DMS79 treated with DMSO at 0.1 percent for 48 hours (cell line): Measurements from ENCODE around the gene MYH14.
"Not testable (repeated sequence)": the region's sequence is repeated elsewhere in the genome, so short reads cannot be mapped to it uniquely, and the experiment has no call there.

ENCODE experiments used
- DNase-seq: peaks from one replicate; lab custom pipeline; 2025; lab: John Stamatoyannopoulos, UW

The MYH14 gene

DNA sequence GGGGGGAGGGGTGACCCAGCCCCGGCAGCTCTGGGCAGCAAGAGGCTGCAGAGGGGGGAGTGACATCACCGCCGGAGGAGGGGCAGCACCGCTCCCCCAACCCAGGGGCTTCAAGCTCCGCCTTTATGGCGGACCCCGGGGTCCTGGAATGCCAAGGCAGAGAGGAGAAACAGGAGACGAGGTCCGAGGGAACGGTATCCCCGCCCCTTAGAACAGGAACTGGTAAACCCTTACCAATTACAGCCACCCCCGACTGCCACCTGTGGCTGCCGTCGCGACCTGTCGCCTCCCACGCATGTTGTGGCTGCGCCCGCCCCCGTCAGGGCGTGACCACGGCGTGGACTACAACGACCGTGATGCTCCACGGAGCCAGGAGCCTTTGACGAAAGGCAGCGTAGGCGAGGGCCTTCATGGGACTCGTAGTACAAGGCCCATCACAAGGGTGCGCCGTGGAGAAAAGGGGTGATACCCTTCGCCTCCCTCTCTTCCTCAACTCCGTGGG is 129.9 kb downstream of the MYH14 start:
- DNase-seq: peak; percentile 84

DNA sequence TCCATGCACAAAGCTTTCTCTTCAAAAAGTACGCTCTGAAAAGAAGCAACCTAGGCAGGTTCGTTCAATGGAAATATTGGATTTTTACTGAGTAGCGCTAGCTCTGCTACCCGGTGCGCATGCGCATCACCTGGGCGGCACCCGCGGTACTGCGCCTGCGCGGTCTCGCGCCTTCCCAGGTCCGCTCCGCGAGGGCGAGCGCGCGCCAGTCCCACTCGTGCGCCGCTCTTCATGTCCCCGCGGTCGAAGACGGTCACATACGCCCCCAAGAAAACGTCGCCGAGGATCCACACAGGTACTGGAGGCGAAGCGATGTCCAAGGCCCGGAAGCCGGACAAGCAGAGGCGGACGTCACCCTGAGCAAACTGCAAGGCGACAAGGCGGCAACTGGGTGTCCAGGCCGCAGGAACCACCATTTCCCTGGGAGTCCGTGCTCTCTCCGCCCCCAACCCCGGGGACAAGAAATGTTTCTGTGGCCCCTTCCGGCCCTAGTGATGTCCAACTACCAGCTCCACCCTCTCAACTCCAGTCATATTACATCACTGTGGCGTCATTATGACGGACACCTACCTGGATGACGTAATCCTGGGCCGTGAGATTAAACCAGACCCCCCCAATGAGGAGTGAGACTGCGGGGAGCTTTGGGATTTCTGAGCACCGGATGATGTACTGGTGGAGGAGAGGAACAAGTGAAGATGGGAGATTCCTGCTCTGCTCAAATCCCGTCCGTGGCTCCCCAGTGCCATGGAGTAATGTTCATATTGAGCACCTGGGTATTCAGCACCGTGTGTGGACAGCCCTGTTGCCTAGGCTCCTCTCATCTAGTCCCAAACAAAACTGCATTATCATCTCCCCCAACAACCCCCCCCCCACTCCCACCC is 130.6 kb downstream of the MYH14 start:
- DNase-seq: peak; percentile 46

DNA sequence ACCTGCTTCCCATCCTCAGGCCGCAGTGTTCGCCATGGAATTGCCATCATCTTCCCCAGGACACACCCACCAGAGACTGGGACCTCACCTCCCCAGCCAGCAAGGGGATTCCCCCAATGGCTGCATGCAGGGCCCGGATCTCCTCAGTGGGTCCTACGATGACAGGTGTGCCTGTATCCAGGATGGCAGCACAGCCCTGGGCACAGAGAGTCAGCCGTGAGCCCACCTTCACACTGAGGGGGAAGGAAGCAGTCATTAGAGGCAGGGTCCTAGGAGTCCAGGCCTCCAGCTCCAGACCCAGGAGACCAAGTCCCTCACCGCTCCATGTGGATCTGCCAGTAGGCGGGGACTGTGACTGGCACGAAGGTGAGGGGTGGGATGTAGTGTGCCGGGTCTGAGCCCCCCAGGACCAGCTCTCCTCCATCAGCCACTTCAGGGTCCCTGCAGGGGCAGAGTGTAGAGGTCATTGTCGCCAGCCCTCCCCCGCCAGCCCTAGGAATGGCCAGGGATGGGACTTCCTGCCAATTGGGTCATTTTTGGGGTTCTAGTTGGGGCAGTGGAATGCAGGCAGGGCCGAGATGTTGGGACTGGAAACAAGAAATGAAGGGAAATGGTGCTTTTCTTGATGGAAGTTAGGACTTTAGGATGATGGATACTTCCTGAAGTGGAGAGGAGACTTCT is 131.5 kb downstream of the MYH14 start:
- DNase-seq: no peak

DNA sequence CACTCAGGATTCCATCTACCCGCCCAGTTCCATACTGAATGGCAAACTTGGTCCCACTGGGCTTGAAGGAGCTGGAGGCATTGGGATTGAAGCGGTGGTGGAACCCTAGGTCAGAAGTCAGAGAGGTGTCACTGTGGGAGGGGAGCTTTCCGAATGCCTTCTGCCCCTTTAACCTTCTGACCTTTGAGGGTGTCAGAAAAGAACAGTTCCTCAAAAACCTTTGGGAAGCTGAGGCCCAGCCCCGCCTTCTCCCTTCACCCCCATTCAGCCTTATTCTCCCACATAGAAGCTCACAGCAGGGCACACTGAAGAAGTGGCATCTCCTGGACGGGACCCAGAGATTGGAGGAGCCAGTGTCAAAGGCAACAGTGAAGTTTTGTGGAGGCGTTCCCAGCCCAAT is 133.6 kb downstream of the MYH14 start:
- not testable (repeated sequence) for DNase-seq

DNA sequence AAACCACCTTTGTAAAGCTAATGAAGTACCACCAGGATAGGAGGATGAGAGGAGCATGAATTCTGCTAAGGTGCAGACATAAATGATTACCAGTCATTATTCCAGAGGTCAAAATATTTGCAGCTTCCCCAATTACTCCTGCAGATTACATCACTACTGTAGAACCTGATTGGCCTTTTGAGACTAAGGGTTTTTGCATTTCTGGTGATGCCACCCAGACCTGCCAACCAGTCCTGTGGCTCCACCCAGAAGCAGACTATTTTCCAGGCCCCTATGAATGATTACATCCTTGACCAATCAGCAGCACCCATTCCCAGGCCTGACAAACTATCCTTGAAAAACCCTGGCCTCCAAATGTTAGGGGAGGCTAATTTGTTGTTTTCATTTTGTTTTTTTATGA is 136.9 kb downstream of the MYH14 start:
- DNase-seq: no peak

GRCh38 chr19:50341091-50341564 is 137.7 kb downstream of the MYH14 start:
- DNase-seq: no peak

DNA sequence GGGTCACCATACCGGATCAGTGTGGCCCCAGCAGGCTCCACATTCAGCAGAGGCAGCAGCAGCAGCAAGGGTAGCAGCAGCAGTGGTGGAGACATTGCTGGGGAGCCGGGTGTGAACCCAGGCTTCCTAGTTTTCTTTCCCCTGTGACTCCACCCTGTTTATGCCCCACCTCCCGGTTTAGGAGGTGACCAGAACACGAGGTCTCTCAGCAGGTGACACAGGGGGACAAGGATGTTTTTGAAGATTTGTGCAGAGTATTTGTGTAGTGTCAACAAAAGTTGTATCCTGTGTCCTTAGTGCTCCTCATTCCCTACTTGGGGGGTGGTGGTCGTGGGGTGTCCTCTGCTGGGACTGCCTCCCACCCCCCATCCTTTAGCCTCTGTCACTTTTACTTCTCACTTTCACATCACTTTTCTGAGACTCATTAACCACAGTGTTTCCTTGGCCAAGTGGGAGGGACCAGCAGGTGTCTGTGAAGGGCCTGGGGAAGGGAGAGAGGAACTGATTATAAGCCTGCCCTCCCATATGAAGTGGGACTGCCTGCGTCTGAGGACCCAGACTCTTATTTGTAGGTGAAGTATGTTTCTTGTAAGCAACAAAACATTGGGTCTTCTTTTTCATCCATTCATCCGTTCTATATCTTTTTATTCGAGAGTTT is 141.4 kb downstream of the MYH14 start:
- DNase-seq: no peak

GRCh38 chr19:50347089-50347581 is 143.7 kb downstream of the MYH14 start:
- DNase-seq: not testable (repeated sequence)

GRCh38 chr19:50349277-50350057 is 146.0 kb downstream of the MYH14 start:
- no peak for DNase-seq

DNA sequence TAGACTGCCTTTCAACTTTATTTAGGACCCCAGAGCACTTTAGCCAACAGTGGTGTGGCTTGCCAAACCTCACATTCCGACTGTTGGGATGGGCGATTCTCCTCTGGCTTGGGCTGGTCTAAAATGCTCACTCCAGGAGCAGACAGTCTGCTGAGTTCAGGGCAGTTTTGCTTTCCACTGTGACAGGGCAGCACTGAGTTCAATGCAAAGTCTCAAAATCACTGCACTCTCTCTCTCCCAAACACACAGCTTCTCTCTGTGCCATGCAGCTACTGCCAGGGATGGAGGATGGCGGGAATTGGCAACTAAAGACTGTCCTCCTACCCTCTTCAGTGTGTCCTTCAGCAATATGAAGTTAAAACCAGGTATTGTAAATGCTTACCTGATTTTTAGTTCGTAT is 148.8 kb downstream of the MYH14 start:
- DNase-seq: no peak

DNA sequence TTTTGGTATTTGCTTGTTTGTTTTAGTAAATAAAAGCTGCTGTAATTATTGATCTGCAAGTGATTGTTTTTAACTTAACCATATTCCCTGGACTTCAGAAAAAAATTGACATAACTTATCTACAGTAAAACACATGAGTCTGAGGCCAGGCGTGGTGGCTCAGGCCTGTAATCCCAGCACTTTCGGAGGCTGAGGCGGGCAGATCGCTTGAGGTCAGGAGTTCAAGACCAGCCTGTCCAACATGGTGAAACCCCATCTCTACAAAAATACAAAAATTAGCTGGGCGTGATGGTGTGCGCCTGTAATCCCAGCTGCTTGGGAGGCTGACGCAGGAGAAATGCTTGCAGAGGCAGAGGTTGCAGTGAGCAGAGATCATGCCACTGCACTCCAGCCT is 150.1 kb downstream of the MYH14 start:
- DNase-seq: not testable (repeated sequence)

GRCh38 chr19:50356691-50357177 is 153.3 kb downstream of the MYH14 start:
- no peak for DNase-seq

- peak; percentile 79 for DNase-seq
Measured at GRCh38 chr19:50357178-50358100, 154.0 kb downstream of the MYH14 start.

- DNase-seq: peak; percentile 84
Measured at GRCh38 chr19:50358483-50359327, 155.3 kb downstream of the MYH14 start.

DNA sequence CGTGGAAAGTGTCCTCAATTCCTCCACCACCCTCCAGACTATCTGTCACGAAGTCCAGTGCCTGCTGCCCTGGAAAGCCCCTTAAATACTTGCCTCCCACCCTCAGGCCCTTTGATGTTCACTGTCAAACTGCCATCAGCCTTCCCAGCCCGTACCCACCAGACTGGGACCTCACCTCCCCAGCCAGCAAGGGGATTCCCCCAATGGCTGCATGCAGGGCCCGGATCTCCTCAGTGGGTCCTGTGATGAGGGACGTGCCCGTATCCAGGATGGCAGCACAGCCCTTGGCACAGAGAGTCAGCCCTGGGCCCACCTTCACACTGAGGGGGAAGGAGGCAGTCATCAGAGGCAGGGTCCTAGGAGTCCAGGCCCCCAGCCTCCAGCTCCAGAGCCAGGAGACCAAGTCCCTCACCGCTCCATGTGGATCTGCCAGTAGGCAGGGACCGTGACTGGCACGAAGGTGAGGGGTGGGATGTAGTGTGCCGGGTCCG is 156.0 kb downstream of the MYH14 start:
- no peak for DNase-seq
